GM12873 (cell line): ENCODE results near the gene CCDC92.

Source experiments
- CTCF ChIP-seq: IDR thresholded peaks from 2 replicates; pipeline ENCODE4 v1.5.1; 2012; ENCODE audit warnings: low read depth, mild to moderate bottlenecking, moderate library complexity, low read length, control low read depth; ENCODE audit not compliant: insufficient read depth; ENCODE audit errors: missing control alignments

The CCDC92 gene

DNA sequence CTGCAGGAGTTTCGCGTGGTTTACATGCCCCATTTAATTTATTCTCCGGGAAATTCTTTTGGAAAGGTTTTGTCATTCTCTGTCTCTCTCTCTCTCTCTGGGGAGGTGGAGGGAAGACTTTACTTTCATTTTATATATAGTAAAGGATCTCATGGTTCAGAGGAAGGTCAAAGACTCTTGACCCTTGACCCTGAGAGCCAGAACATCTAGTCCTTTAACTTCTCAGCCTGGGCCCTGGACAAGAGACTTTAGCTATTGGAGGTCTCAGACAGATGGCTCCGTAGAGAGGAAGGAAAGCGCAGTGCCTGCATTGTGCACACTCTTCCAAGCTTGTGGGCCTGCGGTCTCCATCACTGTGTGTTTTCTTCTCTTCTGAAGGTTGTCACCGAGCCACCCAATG is 43.7 kb downstream of the CCDC92 start:
- no peak for TF ChIP-seq CTCF

- TF ChIP-seq CTCF = no peak
Observed at GRCh38 chr12:123928274-123928865, 44.3 kb downstream of the CCDC92 start.

DNA sequence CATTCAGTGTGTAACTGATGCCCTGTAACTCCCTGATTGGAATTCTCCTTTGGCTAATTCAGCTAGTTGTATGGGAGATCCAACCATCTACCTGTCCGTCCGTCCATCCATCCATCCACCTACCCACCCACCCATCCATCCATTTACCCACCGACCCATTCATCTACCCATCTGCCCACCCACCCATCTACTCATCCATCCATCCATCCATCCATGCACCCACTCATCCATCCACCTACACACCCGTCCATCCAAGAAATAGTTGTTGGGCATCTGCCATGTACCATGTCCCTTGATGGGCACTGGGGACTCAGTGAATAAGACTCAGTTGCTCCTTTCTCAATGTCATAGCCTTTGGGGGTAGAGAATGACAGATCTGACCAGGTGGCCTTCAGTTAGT is 48.1 kb downstream of the CCDC92 start:
- no peak for TF ChIP-seq CTCF

DNA sequence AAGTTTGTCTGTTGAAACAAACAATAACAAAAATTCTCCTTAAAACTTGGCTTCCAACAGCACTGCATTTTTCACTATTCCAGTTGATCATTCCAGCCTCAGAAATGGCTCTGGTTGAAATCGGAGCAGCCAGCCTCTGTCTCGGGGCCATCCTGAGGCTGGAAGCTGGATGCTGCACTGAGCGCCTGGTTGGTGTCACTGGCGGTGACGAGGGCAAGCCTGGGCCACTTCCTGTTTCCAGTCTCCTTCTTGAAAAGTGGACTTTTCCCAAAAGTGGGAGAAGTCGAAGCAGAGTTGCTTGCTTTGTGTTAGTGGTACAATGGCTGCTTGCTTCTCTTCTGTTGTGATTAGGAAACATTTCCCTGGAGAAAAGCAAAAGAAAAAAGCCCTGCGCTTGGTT is 48.7 kb downstream of the CCDC92 start:
- TF ChIP-seq CTCF = no peak

GRCh38 chr12:123923038-123923437 is 49.6 kb downstream of the CCDC92 start:
- no peak for TF ChIP-seq CTCF

DNA sequence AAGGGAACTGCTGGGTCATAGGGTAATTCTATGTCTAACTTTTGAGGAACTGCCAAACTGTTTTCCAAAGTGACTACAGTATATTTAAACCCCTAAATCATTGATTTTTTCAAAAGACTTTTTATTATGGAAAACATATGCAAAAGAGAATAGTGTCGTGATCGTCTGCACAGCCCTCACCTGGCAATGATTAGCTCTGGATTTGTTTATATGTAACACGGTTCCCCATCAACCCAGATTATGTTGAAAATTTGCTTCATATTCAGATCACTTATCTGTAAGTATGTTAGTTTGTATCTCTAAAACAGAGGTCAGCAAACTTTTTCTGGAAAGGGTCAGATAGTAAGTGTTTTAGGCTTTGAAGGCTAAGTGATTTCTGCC is 52.7 kb downstream of the CCDC92 start:
- no peak for TF ChIP-seq CTCF

GRCh38 chr12:123917337-123917850 is 55.2 kb downstream of the CCDC92 start:
- no peak for TF ChIP-seq CTCF
